Naive B cell (primary cell): ENCODE measurements around the gene CCDC88B. TPM values are rescaled to one million over a fixed set of nuclear protein-coding genes. Genes with fewer than 3 reads are reported as not detected.

Experiments
- ATAC-seq, 2 donors: fragments of 150-1000 bp; cut with Tn5 transposase; 2 replicates each; pipeline ENCODE4 v1.10.0; 2021; ENCODE audit warnings: low read depth in 2 of 2, mild to moderate bottlenecking in 2 of 2, moderate library complexity in 2 of 2
- DNase-seq: peaks from one replicate; pipeline ENCODE4 v3.0.0; 2022
- H3K27ac Mint-ChIP-seq, 6 donors: one replicate each; pipeline ENCODE4 v1.8.0; 2020 to 2022; ENCODE audit warnings: mild to moderate bottlenecking in 6 of 6, mixed read lengths in 6 of 6, moderate library complexity in 5 of 6, inconsistent platforms in 2 of 6
- H3K27me3 Mint-ChIP-seq, 3 donors: one replicate each; pipeline ENCODE4 v1.8.0; 2021 to 2022; ENCODE audit warnings: mixed read lengths in 3 of 3, mild to moderate bottlenecking in 1 of 3
- H3K36me3 Mint-ChIP-seq, 2 donors: one replicate each; pipeline ENCODE4 v1.8.0; 2020 to 2022; ENCODE audit warnings: mixed read lengths in 2 of 2, inconsistent platforms in 1 of 2, mild to moderate bottlenecking in 1 of 2
- H3K4me1 Mint-ChIP-seq, 3 donors: one replicate each; pipeline ENCODE4 v1.8.0; 2020 to 2022; ENCODE audit warnings: mixed read lengths in 3 of 3, inconsistent platforms in 1 of 3, mild to moderate bottlenecking in 1 of 3, moderate library complexity in 1 of 3
- H3K4me3 Mint-ChIP-seq, 8 donors: one replicate each; pipeline ENCODE4 v1.8.0; 2020 to 2022; ENCODE audit warnings: mild to moderate bottlenecking in 8 of 8, mixed read lengths in 8 of 8, moderate library complexity in 8 of 8, inconsistent platforms in 2 of 8
- H3K9me3 Mint-ChIP-seq, 7 donors: one replicate each; pipeline ENCODE4 v1.8.0; 2020 to 2022; ENCODE audit warnings: mixed read lengths in 7 of 7, mild to moderate bottlenecking in 5 of 7, inconsistent platforms in 2 of 7, moderate library complexity in 1 of 7
- polyA plus RNA-seq, 6 donors: library from polyadenylated mRNA; unstranded; fragments of 300-500 nt; fragmentation: Illumina TruSeq; gene quantifications; one replicate each; pipeline ENCODE4 v1.2.3, GENCODE V29; 2021; ENCODE audit warnings: low read depth in 6 of 6

The CCDC88B gene
- polyA plus RNA-seq, 6 donors from 2014 or later: 9.3 to 73.0 (median 19.4) TPM

DNA sequence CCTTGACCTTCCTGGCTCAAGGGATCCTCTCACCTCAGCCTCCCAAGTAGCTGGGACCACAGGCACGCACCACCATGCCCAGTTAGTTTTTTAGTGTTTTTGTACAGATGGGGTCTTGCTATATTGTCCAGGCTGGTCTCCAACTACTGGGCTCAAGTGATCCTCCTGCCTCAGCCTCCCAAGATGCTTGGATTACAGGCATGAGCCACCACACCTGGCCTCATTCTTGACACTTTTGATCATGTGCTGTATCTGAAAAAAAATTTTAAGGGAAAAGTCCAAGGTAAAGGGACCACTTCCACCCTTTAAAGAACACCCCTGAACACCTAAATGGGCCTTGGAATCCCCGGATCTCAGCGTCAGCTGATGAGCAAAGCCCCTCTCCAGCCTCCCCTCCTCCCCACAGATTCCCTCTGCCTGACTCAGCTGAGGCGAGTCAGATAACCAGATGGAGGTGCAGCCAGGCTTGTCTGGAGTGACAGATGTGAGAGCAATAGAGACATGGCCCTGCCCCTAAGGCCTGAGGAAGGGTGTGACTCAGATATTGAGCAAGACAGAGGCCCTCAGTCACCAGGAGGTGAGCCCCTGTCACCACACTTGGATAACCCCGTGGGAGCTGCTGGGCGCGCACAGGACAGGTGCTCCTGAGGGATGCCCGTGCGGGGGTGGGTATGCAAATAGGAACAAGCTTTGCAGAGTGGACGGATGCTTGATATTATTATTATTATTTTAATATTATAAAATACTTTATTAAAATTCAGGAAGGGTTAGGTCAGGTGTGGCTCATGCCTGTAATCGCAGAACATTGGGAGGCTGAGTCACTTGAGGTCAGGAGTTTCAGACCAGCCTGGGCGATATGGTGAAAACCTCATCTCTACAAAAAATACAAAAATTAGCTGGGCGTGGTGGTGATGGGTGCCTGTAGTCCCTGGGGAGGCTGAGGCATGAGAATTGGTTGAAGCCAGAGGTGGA is 5.0 kb upstream of the CCDC88B start:
- H3K4me1 Mint-ChIP-seq: peaks cover 33 to 44% (median 33%) of the 10 kb centered on the region in 3 donors
- H3K27ac Mint-ChIP-seq: peak overlapping the region in 5 of 6 donors; percentile 30 to 94 (median 83)
- peak overlapping the region in 6 of 8 donors; percentile 44 to 77 (median 55) for H3K4me3 Mint-ChIP-seq
- H3K36me3 Mint-ChIP-seq: no peaks in the 10 kb centered on the region
- H3K27me3 Mint-ChIP-seq: no peaks in the 10 kb centered on the region
- ATAC-seq (peak; percentile 32 to 42), DNase-seq (peak; percentile 45)
- no peaks in the 10 kb centered on the region for H3K9me3 Mint-ChIP-seq

DNA sequence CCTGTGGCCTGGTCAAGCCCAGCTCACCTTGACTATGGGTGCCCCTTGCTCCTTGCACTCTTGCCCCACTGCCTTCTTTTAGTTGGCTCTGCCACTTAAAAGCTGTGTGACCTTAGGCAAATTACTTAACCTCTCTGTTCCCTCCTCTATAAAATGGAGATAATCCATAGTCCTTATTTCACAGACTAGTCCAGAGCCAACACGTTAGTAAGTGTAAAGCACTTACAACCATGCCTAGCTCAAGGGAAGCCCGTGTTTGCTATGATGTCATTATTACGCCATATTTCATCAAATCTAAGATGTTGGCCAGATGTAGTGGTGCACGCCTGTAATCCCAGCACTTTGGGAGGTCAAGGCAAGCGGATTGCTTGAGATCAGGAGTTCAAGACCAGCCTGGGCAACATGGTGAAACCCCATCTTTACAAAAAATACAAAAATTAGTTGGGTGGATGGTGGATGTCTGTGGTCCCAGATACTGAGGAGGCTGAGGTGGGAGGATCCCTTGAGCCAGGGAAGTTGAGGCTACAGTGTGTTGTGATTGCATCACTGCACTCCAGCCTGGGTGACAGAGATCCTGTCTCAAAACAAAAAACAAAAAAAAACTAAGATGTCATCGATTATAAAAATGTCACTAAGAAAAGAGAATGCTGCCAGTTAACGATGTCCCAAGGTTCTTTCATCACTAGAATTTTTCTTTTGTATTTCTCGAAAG is 2.3 kb upstream of the CCDC88B start:
- Mint-ChIP-seq H3K27me3 (no peaks in the 10 kb centered on the region), H3K9me3 (no peaks in the 10 kb centered on the region), H3K4me1 (peaks cover 42 to 52% (median 47%) of the 10 kb centered on the region in 3 donors), H3K36me3 (no peaks in the 10 kb centered on the region), H3K27ac (peak overlapping the region in 5 of 6 donors; percentile 62 to 99 (median 85)), H3K4me3 (peak overlapping the region in 3 of 8 donors; percentile 70 to 74 (median 70))
- no peak for DNase-seq
- ATAC-seq: no peak

DNA sequence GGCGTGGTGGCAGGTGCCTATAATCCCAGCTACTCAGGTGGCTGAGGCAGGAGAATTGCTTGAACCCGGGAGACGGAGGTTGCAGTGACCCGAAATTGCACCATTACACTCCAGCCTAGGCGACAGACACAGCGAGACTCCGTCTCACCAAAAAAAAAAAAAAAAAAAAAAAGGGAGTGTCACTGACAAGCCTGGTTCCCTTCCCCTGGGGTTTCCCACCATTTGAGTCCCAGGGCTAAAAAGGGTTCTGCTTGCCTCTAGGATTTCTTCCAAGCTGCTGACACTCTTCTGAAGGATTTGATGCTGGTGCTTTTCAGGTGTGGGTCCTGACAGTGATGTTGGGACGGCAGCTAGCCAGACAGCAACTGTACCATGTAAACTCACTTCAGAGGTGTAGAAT is 1.3 kb upstream of the CCDC88B start:
- H3K4me1 Mint-ChIP-seq: peaks cover 42 to 52% (median 48%) of the 10 kb centered on the region in 3 donors
- no peaks in the 10 kb centered on the region for H3K9me3 Mint-ChIP-seq
- peak overlapping the region; percentile 89 to 99 (median 98) for H3K27ac Mint-ChIP-seq
- H3K4me3 Mint-ChIP-seq: peak overlapping the region in 7 of 8 donors; percentile 42 to 97 (median 92)
- no peak for ATAC-seq
- no peaks in the 10 kb centered on the region for H3K27me3 Mint-ChIP-seq
- no peak for DNase-seq
- no peaks in the 10 kb centered on the region for H3K36me3 Mint-ChIP-seq

DNA sequence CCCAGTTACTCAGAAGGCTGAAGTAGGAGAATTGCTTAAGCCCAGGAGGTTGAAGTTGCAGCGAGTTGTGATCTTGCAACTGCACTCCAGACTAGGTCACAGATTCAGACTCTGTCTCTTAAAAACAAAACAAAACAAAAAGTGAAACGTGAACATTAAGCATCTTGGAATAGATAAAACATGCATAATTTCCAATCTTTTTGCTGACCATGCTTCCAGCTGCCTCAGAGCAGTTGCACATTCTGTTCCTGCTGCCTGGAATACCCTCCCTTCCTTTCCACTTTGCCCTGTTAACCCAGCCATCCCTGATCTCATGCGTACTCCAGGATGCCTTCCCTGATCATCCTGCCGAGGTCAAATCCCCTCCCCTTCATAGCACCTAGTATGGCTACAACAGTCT is 718 bp upstream of the CCDC88B start:
- ATAC-seq (no peak), DNase-seq (no peak)
- H3K4me3 Mint-ChIP-seq: peak overlapping the region; percentile 88 to 97 (median 94)
- H3K9me3 Mint-ChIP-seq: no peaks in the 10 kb centered on the region
- H3K4me1 Mint-ChIP-seq: peaks cover 42 to 52% (median 48%) of the 10 kb centered on the region in 3 donors
- no peaks in the 10 kb centered on the region for H3K36me3 Mint-ChIP-seq
- H3K27me3 Mint-ChIP-seq: no peaks in the 10 kb centered on the region
- H3K27ac Mint-ChIP-seq: peak overlapping the region; percentile 98 to 99 (median 99)

DNA sequence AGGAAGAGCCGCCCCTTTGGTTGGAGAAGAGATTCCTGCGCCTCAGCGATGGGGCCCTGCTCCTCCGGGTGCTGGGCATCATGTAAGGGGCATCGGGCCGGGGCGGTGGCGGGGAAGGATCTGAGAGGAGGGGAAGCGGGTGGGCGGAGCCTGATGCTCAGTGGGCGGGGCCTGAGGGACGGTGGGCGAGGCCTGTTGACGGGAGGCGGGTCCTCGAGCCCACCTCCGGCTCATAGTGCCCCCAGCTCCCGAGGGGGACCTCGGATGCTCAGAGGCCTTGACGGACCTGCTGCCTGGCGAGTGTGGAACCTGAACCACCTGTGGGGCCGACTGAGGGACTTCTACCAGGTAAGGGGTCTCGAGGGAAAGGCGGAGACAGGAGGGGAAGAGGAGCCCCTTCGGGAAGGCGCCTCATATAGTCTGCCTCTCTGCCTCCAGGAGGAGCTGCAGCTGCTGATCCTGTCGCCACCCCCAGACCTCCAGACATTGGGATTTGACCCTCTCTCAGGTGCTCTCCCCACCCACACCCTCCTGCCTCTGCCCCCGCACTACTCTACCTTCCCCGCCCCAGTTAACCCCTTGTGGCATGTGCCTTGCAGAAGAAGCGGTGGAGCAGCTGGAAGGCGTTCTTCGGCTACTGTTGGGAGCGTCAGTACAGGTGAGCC is 799 bp downstream of the CCDC88B start:
- H3K27me3 Mint-ChIP-seq: no peaks in the 10 kb centered on the region
- peak overlapping the region; percentile 98 to 99 (median 99) for H3K27ac Mint-ChIP-seq
- no peaks in the 10 kb centered on the region for H3K36me3 Mint-ChIP-seq
- peak overlapping the region; percentile 88 to 97 (median 94) for H3K4me3 Mint-ChIP-seq
- ATAC-seq (peak; percentile 43 to 44), DNase-seq (peak; percentile 78)
- no peaks in the 10 kb centered on the region for H3K9me3 Mint-ChIP-seq
- H3K4me1 Mint-ChIP-seq: peaks cover 39 to 49% (median 45%) of the 10 kb centered on the region in 3 donors

DNA sequence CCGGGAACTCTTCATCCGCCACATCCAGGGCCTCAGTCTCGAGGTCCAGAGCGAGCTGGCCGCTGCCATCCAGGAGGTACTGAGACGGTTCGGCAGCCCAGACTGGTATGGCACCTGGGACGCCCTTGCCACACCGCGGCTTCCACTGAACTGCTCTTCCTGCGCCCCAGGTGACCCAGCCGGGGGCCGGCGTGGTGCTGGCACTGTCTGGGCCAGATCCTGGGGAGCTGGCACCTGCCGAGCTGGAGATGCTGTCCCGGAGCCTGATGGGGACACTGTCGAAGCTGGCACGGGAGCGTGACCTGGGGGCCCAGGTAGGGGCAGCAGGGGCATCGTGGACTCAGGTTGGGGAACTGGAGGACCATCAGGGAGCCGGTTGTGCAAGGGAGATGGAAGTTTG is 1.4 kb downstream of the CCDC88B start:
- peaks cover 42 to 49% (median 45%) of the 10 kb centered on the region in 3 donors for H3K4me1 Mint-ChIP-seq
- H3K27ac Mint-ChIP-seq: peak overlapping the region in 4 of 6 donors; percentile 73 to 99 (median 98)
- H3K4me3 Mint-ChIP-seq: peak overlapping the region; percentile 88 to 97 (median 94)
- no peaks in the 10 kb centered on the region for H3K36me3 Mint-ChIP-seq
- H3K9me3 Mint-ChIP-seq: no peaks in the 10 kb centered on the region
- H3K27me3 Mint-ChIP-seq: no peaks in the 10 kb centered on the region
- DNase-seq (no peak), ATAC-seq (no peak)

DNA sequence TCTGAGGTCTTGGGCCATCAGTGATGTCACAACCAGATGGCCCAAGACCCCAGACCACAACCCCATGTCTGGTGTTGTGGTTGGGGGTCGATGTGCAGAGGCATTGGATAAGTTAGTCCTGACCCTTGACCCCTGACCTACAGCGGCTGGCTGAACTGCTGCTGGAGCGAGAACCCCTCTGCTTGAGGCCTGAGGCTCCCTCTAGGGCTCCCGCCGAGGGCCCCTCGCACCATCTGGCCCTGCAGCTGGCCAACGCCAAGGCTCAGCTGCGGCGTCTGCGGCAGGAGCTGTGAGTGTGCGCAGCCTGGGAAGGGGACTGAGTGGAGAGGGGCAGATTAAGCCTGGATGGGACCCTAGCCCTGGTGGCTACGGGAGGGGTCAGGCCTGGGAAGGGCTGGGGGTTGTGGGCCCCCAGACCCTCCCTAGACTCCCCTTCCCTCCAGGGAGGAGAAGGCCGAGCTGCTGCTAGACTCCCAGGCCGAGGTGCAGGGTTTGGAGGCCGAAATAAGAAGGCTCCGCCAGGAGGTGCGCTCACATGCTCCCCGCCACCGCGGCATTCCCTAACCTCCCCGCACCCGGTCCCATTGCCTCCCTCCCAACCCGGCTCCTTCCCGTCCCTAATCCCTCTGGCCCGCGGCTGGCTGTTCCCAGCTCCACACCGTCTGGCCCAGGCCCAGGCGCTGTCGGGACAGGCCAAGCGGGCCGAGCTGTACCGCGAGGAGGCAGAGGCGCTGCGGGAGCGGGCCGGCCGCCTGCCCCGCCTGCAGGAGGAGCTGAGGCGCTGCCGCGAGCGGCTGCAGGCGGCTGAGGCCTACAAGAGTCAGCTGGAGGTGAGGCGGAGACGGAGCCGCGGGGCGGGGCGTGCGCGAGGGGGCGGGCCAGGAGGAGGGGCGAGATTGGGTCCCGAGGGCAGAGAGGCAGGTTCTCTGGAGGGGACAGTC is 2.1 kb downstream of the CCDC88B start:
- no peaks in the 10 kb centered on the region for H3K36me3 Mint-ChIP-seq
- peak; percentile 24 to 32 for ATAC-seq
- H3K4me3 Mint-ChIP-seq: peak overlapping the region in 7 of 8 donors; percentile 35 to 97 (median 92)
- peaks cover 44 to 49% (median 46%) of the 10 kb centered on the region in 3 donors for H3K4me1 Mint-ChIP-seq
- H3K27me3 Mint-ChIP-seq: no peaks in the 10 kb centered on the region
- peak; percentile 81 for DNase-seq
- no peaks in the 10 kb centered on the region for H3K9me3 Mint-ChIP-seq
- H3K27ac Mint-ChIP-seq: peak overlapping the region in 4 of 6 donors; percentile 15 to 99 (median 66)

DNA sequence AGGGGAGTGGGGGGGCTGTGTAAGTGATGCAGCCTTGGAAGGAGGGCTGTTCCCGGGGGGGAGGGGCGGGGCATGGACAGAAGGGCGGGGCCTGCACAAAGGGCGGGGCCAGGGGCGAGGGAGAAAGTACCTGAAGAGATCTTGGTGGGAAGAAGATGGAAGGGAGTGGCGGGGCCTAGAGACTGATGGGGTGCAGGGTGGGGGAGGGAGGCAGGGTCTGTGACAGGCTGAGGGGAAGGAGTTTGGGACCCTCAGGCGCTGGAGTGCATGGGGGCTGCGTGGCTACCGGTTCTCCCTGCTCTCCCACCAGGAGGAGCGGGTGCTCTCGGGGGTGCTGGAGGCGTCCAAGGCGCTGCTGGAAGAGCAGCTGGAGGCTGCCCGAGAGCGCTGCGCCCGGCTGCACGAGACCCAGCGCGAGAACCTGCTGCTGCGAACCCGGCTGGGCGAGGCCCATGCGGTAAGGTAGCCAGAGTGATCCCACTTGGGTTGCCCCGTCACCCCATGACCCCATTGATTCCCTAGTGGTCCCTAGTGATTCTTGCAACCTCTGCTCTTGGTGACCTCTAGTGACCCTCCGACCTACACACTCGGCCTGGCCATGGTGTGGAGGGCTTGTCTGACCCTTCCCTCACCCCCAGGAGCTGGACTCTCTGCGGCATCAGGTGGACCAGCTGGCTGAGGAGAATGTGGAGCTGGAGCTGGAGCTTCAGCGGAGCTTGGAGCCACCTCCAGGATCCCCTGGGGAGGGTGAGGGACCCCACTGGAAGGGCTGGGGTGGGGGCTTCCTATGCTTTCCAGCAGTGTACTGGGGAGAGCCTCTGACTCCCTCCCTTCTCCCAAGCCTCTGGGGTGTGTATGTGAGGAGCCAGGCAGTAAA is 3.1 kb downstream of the CCDC88B start:
- peak overlapping the region; percentile 32 to 99 (median 62) for H3K27ac Mint-ChIP-seq
- DNase-seq (no peak), ATAC-seq (no peak)
- peak overlapping the region in 5 of 8 donors; percentile 51 to 94 (median 67) for H3K4me3 Mint-ChIP-seq
- H3K36me3 Mint-ChIP-seq: no peaks in the 10 kb centered on the region
- no peaks in the 10 kb centered on the region for H3K27me3 Mint-ChIP-seq
- peaks cover 41 to 48% (median 46%) of the 10 kb centered on the region in 3 donors for H3K4me1 Mint-ChIP-seq
- no peaks in the 10 kb centered on the region for H3K9me3 Mint-ChIP-seq

DNA sequence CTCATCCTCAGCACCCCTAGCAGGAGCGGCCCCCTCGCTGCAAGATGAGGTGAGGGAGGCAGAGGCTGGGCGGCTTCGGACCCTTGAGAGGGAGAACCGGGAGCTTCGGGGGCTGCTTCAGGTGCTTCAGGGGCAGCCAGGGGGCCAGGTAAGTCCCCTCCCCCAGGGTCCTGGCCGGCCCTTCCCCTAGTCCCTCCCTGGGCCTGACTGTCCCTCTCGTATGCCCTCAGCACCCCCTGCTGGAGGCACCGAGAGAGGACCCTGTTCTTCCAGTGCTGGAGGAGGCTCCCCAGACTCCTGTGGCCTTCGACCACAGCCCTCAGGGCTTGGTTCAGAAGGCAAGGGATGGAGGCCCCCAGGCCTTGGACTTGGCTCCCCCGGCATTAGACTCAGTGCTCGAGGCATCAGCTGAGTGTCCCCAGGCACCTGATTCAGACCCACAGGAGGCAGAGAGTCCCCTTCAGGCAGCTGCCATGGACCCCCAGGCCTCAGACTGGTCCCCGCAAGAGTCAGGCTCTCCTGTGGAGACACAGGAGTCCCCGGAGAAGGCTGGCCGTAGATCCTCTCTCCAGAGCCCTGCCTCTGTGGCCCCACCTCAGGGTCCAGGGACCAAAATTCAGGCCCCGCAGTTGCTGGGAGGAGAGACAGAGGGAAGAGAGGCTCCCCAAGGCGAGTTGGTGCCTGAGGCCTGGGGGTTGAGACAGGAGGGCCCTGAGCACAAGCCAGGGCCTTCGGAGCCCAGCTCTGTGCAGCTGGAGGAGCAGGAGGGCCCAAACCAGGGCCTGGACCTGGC is 4.0 kb downstream of the CCDC88B start:
- Mint-ChIP-seq H3K4me3 (no peak overlapping the region), H3K4me1 (peaks cover 37 to 52% (median 46%) of the 10 kb centered on the region in 3 donors), H3K27me3 (no peaks in the 10 kb centered on the region), H3K36me3 (no peaks in the 10 kb centered on the region), H3K9me3 (no peaks in the 10 kb centered on the region), H3K27ac (peak overlapping the region in 1 of 6 donors; percentile 65)
- ATAC-seq: no peak
- DNase-seq: no peak

DNA sequence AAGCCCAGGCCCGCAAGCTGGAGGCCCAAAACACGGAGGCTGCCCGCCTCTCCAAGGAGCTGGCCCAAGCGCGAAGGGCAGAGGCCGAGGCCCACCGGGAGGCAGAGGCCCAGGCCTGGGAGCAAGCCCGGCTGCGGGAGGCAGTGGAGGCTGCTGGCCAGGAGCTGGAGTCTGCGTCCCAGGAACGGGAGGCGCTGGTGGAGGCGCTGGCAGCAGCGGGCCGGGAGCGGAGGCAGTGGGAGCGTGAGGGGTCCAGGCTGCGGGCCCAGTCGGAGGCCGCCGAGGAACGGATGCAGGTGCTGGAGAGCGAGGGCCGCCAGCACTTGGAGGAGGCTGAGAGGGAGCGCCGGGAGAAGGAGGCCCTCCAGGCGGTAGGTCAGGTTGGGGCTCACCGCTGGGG is 4.8 kb downstream of the CCDC88B start:
- ATAC-seq (no peak), DNase-seq (no peak)
- H3K4me3 Mint-ChIP-seq: no peak overlapping the region
- H3K27me3 Mint-ChIP-seq: no peaks in the 10 kb centered on the region
- H3K36me3 Mint-ChIP-seq: no peaks in the 10 kb centered on the region
- no peaks in the 10 kb centered on the region for H3K9me3 Mint-ChIP-seq
- H3K4me1 Mint-ChIP-seq: peaks cover 29 to 48% (median 38%) of the 10 kb centered on the region in 3 donors
- H3K27ac Mint-ChIP-seq: no peak overlapping the region
